Mucosa of descending colon (tissue), 3 donors: ENCODE results near the gene PIANP. TPM values are rescaled to one million over a fixed set of nuclear protein-coding genes. Genes with fewer than 3 reads are reported as not detected.
"Not testable (repeated sequence)": the region's sequence is repeated elsewhere in the genome, so short reads cannot be mapped to it uniquely, and the experiment has no call there.

Experiments used
- ATAC-seq: fragments of 200-7000 bp; cut with Tn5 transposase; one replicate; pipeline ENCODE4 v1.9.1; 2020; ENCODE audit warnings: mild to moderate bottlenecking, moderate library complexity
- DNase-seq, 3 donors: peaks; one replicate each; pipeline ENCODE4 v3.0.0-alpha.2; 2020
- H3K36me3 ChIP-seq: fragments of 200-600 bp; one replicate; pipeline ENCODE4 v1.8.0; 2021; ENCODE audit warnings: low read depth, mild to moderate bottlenecking
- H3K4me1 ChIP-seq: fragments of 200-600 bp; one replicate; pipeline ENCODE4 v1.8.0; 2021; ENCODE audit warnings: low read depth, mild to moderate bottlenecking
- H3K4me3 ChIP-seq: fragments of 200-600 bp; one replicate; pipeline ENCODE4 v1.8.0; 2021; ENCODE audit warnings: mild to moderate bottlenecking
- H3K9me3 ChIP-seq: fragments of 200-600 bp; one replicate; pipeline ENCODE4 v1.8.0; 2021; ENCODE audit warnings: mild to moderate bottlenecking
- CTCF ChIP-seq: fragments of 200-600 bp; IDR thresholded peaks from one replicate; pipeline ENCODE4 v1.8.0; 2022; ENCODE audit warnings: antibody characterized with exemption, mild to moderate bottlenecking
- intact Hi-C, 2 donors: fragments of 100-400 bp; cut with DNase I in 1 of 2; cut with micrococcal nuclease in 1 of 2; formaldehyde crosslinking; loops; one replicate each; pipeline versions ENCODE4 v1.11.0 to v1.11.1; 2022; cut with DNase I, micrococcal nuclease
- total RNA-seq, 3 donors: library from RNA; stranded (reverse); fragmentation: NEBNext Ultra II Directional in 2 of 3; extraction: Animal tissue kit (Norgen Biotek cat#: 25700) in 2 of 3; gene quantifications; one replicate each; pipeline versions ENCODE4 v1.2.1 to v1.2.4, GENCODE V29; 2021 to 2023
- donor health status: DM: no; HTN: no; CAD: no; lungs with moderate emphysema.
- donor health status: DM: no; HTN: no; CAD: no.
- donor health status: DM: no; HTN: yes; CAD: no.

The PIANP gene
- total RNA-seq, 3 donors from 2014 or later: 0.53 to 2.9 TPM; not detected in 1

DNA sequence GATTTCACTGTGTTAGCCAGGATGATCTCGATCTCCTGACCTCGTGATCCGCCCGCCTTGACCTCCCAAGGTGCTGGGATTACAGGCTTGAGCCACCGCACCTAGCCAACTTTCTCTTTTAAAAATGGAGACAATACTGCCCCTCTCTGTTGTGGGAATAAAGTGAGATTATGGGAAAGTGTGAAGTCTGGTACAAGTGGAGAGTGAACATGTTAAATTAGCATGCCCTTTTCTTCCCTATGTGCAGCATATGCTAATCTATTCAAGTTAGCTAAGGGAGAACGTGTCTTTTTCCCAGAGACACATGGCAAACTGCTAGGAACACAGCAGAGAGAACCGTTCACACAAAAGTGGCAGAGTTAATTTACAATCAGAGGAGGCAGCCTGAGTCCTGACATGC is 24.7 kb upstream of the PIANP start:
- DNase-seq: no peak
- no peaks in the 10 kb centered on the region for H3K9me3 ChIP-seq
- no peak for TF ChIP-seq CTCF
- intact Hi-C loops: no loop called here
- no peak overlapping the region for H3K4me3 ChIP-seq
- ATAC-seq: no peak
- no peaks in the 10 kb centered on the region for H3K4me1 ChIP-seq
- no peaks in the 10 kb centered on the region for H3K36me3 ChIP-seq

GRCh38 chr12:6724409-6724797 is 23.8 kb upstream of the PIANP start:
- DNase-seq: peak; percentile 35 to 56 (median 50)
- Histone ChIP-seq H3K9me3 (no peaks in the 10 kb centered on the region), H3K4me1 (no peaks in the 10 kb centered on the region), H3K36me3 (no peaks in the 10 kb centered on the region), H3K4me3 (peak overlapping the region; percentile 23)
- TF ChIP-seq CTCF: no peak
- peak; percentile 21 for ATAC-seq
- intact Hi-C loops: no loop called here

- ATAC-seq: peak; percentile 98
- Histone ChIP-seq H3K4me1 (no peaks in the 10 kb centered on the region), H3K36me3 (no peaks in the 10 kb centered on the region), H3K4me3 (peak within 1 kb of the TSS; percentile 23), H3K9me3 (no peaks in the 10 kb centered on the region)
- no peak for TF ChIP-seq CTCF
- DNase-seq: peak; percentile 98 to 99 (median 99)
- intact Hi-C loops: no loop called here
These were observed 23.2 kb upstream of the PIANP start, which contains the start of gene COPS7A for GRCh38 chr12:6723607-6724408. Gene COPS7A (plus strand): TSS chr12:6724046. CDS start chr12:6724657, 611 bp downstream.

GRCh38 chr12:6722863-6723262 is 22.2 kb upstream of the PIANP start:
- Histone ChIP-seq H3K4me3 (no peak overlapping the region), H3K4me1 (no peaks in the 10 kb centered on the region), H3K36me3 (no peaks in the 10 kb centered on the region), H3K9me3 (no peaks in the 10 kb centered on the region)
- DNase-seq (no peak), ATAC-seq (no peak)
- intact Hi-C loops: no loop called here
- no peak for TF ChIP-seq CTCF

DNA sequence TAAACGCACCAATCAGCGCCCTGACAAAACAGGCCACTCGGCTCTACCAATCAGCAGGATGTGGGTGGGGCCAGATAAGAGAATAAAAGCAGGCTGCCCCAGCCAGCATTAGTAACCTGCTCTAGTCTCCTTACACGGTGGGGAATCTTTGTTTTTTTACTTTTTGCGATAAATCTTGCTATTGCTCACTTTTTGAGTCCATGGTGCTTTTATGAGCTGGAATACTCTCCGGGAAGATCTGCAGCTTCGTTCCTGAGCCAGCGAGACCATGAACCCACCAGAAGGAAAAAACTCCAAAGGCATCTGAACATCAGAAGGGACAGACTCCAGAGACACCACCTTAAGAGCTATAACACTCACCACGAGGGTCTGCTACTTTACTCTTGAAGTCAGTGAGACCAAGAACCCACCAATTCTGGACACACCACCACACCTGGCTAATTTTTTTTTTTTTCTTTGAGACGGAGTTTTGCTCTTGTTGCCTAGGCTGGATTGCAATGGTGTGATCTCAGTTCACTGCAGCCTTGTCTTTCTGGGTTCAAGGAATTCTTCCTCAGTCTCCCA is 16.3 kb upstream of the PIANP start:
- intact Hi-C loops: no loop called here
- H3K4me3 ChIP-seq: no peak overlapping the region
- DNase-seq: no peak

DNA sequence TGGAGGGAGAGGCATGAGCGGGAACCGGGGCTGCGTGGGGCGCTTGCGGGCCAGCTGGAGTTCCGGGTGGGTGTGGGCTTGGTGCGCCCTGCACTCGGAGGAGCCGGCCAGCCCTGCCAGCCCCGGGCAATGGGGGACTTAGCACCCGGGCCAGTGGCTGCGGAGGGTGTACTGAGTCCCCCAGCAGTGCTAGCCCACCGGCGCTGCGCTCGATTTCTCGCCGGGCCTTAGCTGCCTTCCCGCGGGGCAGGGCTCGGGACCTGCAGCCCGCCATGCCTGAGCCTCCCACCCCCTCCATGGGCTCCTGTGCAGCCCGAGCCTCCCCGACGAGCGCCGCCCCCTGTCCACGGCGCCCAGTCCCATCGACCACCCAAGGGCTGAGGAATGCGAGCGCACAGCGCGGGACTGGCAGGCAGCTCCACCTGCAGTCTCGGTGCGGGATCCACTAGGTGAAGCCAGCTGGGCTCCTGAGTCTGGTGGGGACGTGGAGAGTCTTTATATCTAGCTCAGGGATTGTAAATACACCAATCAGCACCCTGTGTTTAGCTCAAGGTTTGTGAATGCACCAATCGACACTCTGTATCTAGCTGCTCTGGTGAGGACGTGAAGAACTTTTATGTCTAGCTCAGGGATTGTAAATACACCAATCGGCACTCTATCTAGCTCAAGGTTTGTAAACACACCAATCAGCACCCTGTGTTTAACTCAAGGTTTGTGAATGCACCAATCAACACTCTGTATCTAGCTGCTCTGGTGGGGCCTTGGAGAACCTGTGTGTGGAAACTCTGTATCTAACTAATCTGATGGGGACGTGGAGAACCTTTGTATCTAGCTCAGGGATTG is 15.6 kb upstream of the PIANP start:
- intact Hi-C loops, DNase-seq: not testable (repeated sequence)

More for the DNA sequence above, 16.3 kb upstream of the PIANP start:
- ATAC-seq: no peak
- Histone ChIP-seq H3K9me3 (no peaks in the 10 kb centered on the region), H3K4me1 (no peaks in the 10 kb centered on the region), H3K36me3 (no peaks in the 10 kb centered on the region)
- TF ChIP-seq CTCF: no peak

More for the DNA sequence above, 15.6 kb upstream of the PIANP start:
- H3K9me3 ChIP-seq, H3K4me1 ChIP-seq, H3K4me3 ChIP-seq, H3K36me3 ChIP-seq, ATAC-seq: not testable (repeated sequence)
